ENCODE data around the gene PIGQ.
A peak's percentile ranks its signal among the peaks of the same experiment; 100 is the strongest.

Gene PIGQ

DNA sequence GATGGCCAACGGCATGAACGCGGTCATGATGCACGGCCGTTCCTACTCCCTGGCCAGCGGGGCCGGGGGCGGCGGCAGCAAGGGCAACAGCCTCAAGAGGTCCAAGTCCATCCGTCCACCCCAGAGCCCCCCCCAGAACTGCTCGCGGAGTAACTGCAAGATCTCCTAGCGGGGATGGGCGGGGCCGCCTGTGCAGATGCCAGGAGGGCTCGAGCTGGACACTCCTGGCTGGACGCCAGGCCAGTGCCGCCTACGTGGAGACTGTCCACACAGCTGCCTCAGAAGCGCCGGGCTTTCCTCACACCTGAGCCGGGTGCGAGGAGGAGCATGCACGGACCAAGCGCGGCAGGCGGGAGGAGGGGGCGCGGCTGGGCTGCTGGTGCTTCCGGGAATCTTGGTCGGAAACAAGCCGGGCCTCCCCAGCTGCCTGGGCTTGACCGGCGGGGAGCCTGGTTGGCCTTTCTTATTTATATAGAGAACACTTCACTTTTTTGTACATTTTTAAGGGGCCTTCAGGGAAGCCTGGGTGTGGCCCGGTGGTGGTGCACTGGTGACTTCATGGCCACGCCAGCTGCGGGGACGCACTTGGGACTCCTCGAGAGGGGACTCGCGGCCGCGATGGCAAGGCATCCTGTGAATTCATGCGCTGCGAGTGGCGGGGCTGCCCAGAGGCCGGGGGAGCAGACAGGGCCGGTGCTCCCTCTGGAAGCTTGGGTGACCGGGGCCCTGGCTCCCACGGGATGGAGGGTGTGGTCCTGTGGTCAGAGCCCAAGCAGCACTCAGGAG lies 57.9 kb downstream of the PIGQ start:
- FAIRE-seq: peak; percentile 80
- peak; percentile 89 for DNase-seq (ENCODE audit: low spot score)

DNA sequence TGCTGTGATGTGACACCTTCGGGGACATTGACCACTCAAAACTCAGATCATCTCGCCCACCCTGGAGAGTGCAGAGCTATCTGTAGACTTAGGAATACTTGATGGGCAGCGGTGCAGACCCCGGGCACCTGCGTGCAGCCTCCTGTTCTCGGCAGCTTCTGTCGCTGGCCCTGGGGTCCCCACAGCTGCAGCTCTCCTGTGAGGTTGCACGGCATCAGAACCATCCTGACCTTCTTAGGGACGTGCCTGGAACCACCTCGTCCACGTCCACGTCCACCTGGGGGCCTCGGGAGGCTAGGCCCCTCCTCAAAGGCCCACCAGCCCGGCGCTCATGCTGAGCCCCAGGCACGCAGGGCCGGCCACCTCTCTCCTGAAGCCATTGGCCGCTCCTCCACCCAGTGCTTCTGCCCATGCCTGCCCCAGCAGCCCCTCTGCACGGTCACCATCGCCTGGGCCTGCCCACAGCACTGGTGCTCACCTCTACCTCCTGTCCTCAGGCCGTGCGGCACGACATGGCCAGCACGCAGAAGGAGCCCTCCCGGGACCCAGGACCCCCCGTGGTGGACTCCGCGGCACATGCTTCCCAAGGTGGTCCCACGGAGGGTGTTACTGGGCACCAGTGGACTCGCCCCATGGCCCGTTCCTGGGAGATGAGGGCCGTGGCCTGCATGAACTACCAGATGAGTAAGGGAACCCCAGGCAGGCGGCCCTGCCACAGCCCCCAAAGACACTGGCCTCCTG lies 58.7 kb downstream of the PIGQ start:
- no peak for FAIRE-seq

DNA sequence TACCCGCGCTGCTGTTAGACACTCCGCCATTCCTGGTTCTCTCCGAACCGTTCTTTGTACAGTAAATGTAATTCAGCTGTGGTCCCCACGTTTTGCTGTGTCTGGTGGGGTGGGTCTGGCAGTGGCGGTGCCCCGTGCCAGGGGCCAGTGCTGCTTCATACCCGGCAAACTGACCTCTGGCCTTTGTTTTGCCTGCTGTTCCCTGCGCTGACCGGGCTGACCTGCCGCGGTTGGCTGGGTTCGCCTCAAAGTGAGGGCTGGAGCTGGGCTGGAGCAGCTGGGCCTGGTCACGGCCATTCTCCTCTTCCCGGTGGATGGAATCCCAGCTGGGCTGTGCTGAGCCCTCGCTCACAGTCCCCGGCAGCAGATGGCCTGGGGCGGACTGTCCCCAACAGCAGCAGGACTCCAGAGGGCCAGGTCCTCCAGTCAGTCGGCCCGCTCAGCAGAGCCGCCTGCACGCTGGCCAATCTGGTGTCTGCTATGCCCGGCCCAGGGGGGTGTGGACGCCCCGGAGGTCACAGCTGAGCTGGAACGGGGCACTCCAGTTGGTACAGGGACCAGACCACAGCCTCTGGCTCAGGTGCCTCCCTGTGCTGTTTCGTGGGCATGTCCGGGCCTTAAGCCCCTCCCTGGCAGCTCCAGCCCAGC lies 59.5 kb downstream of the PIGQ start:
- DNase-seq (ENCODE audit: low spot score) (no peak), FAIRE-seq (no peak)

More for the DNA sequence above, 58.7 kb downstream of the PIGQ start:
- DNase-seq (ENCODE audit: low spot score): no peak

DNA sequence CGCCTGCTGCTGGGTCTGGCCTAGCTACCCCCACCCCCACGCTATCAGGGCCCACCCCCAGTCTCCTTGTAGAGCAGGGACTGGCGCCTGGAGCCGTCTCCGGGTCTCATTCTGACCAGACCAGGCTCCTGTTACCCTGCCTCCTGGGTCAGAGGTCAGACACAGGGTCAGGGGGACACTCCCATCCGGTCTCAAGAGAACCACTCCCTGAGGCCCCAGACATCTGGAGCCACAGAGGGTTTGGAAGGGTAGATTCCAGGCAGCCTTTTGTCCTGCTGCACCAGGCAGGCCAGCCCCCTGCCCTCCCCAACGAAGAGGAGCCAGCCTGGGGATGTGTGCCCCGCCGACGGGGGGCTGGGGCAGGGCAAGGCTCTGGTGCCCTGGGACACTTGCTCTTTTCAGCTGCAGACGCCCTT lies 60.1 kb downstream of the PIGQ start:
- FAIRE-seq (no peak), DNase-seq (ENCODE audit: low spot score) (no peak)

DNA sequence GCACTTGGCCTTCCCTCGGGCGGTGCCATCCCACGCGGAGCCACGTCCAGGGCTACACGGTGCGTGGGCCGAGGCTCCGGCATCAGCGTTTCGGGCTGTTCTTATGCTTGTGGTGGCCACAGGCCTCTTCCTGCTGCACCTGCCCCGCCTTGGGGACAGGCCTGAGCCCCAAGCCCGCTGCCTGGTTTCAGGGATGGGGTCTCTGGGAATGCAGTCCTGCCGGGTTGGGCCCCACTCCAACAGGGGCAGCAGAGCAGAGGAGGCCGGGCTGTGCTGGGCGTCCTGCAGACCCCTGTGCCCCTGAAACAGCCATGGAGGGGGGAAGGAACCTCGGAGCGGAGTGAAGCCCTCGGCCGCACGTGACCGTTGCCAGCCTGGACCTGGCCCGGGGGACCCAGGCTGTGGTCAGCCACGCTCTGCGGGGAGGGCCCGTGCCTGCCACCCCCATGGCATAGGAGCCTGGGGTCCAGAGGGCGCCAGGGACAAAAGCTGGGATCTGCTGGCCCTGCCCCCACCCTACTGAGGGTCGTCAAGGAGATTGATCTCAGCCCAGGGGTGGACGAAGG lies 60.6 kb downstream of the PIGQ start:
- FAIRE-seq (no peak), DNase-seq (ENCODE audit: low spot score) (no peak)

DNA sequence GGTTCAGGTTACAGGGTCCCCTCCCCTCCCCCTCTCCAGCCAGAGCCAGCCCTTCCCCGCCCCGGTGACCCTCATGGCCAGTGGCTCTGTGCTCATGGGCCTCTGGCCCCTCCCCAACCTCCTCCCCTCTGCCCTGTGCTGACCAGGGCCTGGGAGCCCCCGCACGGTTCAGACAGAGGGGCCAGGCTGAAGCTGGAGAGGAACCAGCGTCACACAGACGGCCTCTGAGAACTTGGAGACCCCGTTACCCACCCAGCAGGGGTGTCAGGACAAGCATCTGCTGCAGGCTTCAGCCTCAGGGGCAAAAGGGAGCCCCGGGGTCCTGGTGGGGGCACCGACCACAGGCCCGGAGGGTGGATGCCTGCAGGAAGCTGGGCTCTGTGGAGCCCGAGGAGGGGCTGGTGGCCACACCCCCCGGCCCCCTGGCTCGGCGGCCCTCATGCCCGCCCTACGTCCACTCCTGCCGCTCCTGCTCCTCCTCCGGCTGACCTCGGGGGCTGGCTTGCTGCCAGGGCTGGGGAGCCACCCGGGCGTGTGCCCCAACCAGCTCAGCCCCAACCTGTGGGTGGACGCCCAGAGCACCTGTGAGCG lies 61.1 kb downstream of the PIGQ start, which contains the start of gene WFIKKN1:
TSS of gene WFIKKN1 (plus strand) at position 171 of the 591 bp plus-strand sequence. CDS start at position 440, 269 bp downstream.
- DNase-seq (ENCODE audit: low spot score): no peak
- FAIRE-seq: no peak

DNA sequence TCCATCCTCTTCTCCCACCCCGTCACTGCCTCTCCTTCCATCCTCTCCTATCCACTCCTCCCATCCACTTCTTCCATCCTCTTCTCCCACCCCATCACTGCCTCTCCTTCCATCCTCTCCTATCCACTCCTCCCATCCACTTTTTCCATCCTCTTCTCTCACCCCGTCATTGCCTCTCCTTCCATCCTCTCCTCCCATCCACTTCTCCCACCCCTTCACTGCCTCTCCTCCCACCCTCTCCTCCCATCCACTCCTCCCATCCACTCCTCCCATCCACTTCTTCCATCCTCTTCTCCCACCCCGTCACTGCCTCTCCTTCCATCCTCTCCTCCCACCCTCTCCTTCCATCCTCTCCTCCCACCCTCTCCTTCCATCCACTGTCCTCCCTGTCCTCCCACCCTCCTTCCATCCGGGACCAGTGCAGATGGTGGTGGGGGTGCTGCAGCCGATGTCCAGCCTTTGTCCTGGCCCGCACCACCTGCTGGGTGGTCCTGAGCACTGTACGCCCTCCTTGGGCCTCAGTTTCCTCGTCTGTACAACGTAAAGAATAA lies 62.1 kb downstream of the PIGQ start:
- DNase-seq (ENCODE audit: low spot score) (no peak), FAIRE-seq (no peak)

DNA sequence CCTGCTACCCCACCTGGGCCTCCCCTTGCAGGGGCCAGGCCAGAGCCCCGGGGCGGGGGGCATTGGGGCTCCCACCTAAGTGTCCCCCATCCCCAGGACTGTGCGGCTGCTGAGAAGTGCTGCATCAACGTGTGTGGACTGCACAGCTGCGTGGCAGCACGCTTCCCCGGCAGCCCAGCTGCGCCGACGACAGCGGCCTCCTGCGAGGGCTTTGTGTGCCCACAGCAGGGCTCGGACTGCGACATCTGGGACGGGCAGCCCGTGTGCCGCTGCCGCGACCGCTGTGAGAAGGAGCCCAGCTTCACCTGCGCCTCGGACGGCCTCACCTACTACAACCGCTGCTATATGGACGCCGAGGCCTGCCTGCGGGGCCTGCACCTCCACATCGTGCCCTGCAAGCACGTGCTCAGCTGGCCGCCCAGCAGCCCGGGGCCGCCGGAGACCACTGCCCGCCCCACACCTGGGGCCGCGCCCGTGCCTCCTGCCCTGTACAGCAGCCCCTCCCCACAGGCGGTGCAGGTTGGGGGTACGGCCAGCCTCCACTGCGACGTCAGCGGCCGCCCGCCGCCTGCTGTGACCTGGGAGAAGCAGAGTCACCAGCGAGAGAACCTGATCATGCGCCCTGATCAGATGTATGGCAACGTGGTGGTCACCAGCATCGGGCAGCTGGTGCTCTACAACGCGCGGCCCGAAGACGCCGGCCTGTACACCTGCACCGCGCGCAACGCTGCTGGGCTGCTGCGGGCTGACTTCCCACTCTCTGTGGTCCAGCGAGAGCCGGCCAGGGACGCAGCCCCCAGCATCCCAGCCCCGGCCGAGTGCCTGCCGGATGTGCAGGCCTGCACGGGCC lies 62.9 kb downstream of the PIGQ start:
- no peak for FAIRE-seq
- no peak for DNase-seq (ENCODE audit: low spot score)

DNA sequence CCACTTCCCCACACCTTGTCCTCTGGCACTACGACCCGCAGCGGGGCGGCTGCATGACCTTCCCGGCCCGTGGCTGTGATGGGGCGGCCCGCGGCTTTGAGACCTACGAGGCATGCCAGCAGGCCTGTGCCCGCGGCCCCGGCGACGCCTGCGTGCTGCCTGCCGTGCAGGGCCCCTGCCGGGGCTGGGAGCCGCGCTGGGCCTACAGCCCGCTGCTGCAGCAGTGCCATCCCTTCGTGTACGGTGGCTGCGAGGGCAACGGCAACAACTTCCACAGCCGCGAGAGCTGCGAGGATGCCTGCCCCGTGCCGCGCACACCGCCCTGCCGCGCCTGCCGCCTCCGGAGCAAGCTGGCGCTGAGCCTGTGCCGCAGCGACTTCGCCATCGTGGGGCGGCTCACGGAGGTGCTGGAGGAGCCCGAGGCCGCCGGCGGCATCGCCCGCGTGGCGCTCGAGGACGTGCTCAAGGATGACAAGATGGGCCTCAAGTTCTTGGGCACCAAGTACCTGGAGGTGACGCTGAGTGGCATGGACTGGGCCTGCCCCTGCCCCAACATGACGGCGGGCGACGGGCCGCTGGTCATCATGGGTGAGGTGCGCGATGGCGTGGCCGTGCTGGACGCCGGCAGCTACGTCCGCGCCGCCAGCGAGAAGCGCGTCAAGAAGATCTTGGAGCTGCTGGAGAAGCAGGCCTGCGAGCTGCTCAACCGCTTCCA lies 63.7 kb downstream of the PIGQ start:
- no peak for FAIRE-seq
- no peak for DNase-seq (ENCODE audit: low spot score)

Measured in RCC 7860 (cell line).